Mammary epithelial cell (primary cell): ENCODE measurements around the gene ZNF821.

ENCODE experiments used
- CTCF ChIP-seq, 2 donors: IDR thresholded peaks in 1 of 2; conservative IDR thresholded peaks in 1 of 2; 2 replicates each; pipeline ENCODE4 v1.5.1; 2011 to 2012; ENCODE audit warnings: inconsistent platforms in 2 of 2, low read length in 2 of 2, mild to moderate bottlenecking in 2 of 2, control low read depth in 1 of 2, low read depth in 1 of 2; ENCODE audit not compliant: insufficient read depth in 1 of 2; ENCODE audit errors: extremely low read depth in 1 of 2
- EZH2 ChIP-seq: IDR thresholded peaks from 2 replicates; pipeline ENCODE4 v1.6.1; 2012; ENCODE audit warnings: low read length, inconsistent platforms, borderline replicate concordance

GRCh38 chr16:71920658-71921057 lies 36.7 kb upstream of the ZNF821 start:
- TF ChIP-seq CTCF (conservative IDR thresholded peaks at IDR 0.05 in 1 of 2, IDR thresholded peaks at IDR 0.05 in 1 of 2; ENCODE audit: extremely low read depth in 1 of 2, insufficient read depth in 1 of 2, low read depth in 1 of 2, low read length in 2 of 2) (no peak), EZH2 (no peak)
